H1 (cell line): ENCODE measurements around the gene ZSCAN29. TPM values are rescaled to one million over a fixed set of nuclear protein-coding genes. Genes with fewer than 3 reads are reported as not detected.

Source experiments
- BACH1 ChIP-seq: IDR thresholded peaks from 2 replicates; pipeline ENCODE4 v1.6.1; 2012; ENCODE audit warnings: low read length, improper control_type of control experiment
- CHD7 ChIP-seq: fragments of 300-600 bp; sonication (generic); IDR thresholded peaks from 2 replicates; pipeline ENCODE4 v1.7.1; 2012; ENCODE audit warnings: low read length, moderate library complexity, mild to moderate bottlenecking, inconsistent platforms; ENCODE audit not compliant: insufficient replicate concordance
- EGR1 ChIP-seq: IDR thresholded peaks from 2 replicates; pipeline ENCODE4 v1.6.1; 2011; ENCODE audit warnings: low read depth, low read length, borderline replicate concordance
- RBBP5 ChIP-seq: IDR thresholded peaks from 2 replicates; pipeline ENCODE4 v1.7.1; 2012; ENCODE audit warnings: low read depth, mild to moderate bottlenecking, inconsistent platforms, low read length, moderate library complexity, borderline replicate concordance
- polyA plus RNA-seq, 7 experiments: library from polyadenylated mRNA; depleted of rRNA in 3 of 7; stranded (reverse) in 5 of 7; unstranded in 2 of 7; fragments of >200 nt in 5 of 7; fragments of 200-250 nt in 2 of 7; gene quantifications; 1 replicate in 5 of 7; 2 replicates in 1 of 7; 4 replicates in 1 of 7; pipeline versions ENCODE4 v1.2.1 to v1.2.3, GENCODE V29; 2011 to 2013; ENCODE audit warnings: missing spikeins in 2 of 7, mixed read lengths in 2 of 7
- total RNA-seq: library from RNA; stranded (reverse); fragmentation: NEBNext Ultra II Directional; extraction: Animal tissue kit (Norgen Biotek cat#: 25700); gene quantifications from 2 replicates; pipeline ENCODE4 v1.2.1, GENCODE V29; 2021

The ZSCAN29 gene
- total and polyA plus RNA-seq, 2 of the 8 experiments (the other 6 are each of a cell fraction or from before 2014, with no cell fraction given) = 6.4 to 41.3 TPM

- no peak for TF ChIP-seq EGR1
- TF ChIP-seq CHD7 = no peak
- no peak for TF ChIP-seq BACH1
- no peak for TF ChIP-seq RBBP5
These were observed 41.5 kb downstream of the ZSCAN29 start (continued) for GRCh38 chr15:43329217-43329959.
